Trophoblast cell (in vitro differentiated cells and primary cell): ENCODE data around the gene OR7G1.

Experiments
- DNase-seq, 2 donors: peaks; one replicate each; pipeline ENCODE4 v3.0.0-alpha.2; 2016
- H2AFZ ChIP-seq: 2 replicates; pipeline ENCODE4 v1.6.1; 2013; ENCODE audit warnings: low read length, moderate library complexity, mild to moderate bottlenecking; ENCODE audit not compliant: insufficient read depth, poor library complexity
- H2AK5ac ChIP-seq: 2 replicates; pipeline ENCODE4 v1.6.1; 2013; ENCODE audit warnings: mild to moderate bottlenecking, low read length
- H2BK120ac ChIP-seq: 2 replicates; pipeline ENCODE4 v1.6.1; 2013; ENCODE audit warnings: low read length, mild to moderate bottlenecking, moderate library complexity; ENCODE audit not compliant: insufficient read depth, poor library complexity
- H2BK12ac ChIP-seq: 2 replicates; pipeline ENCODE4 v1.6.1; 2013; ENCODE audit warnings: mild to moderate bottlenecking, low read length, moderate library complexity
- H2BK5ac ChIP-seq: 2 replicates; pipeline ENCODE4 v1.6.1; 2013; ENCODE audit warnings: low read length, low read depth, moderate library complexity, mild to moderate bottlenecking; ENCODE audit not compliant: poor library complexity
- H3K14ac ChIP-seq: 2 replicates; pipeline ENCODE4 v1.6.1; 2013; ENCODE audit warnings: mild to moderate bottlenecking, low read length
- H3K18ac ChIP-seq: 2 replicates; pipeline ENCODE4 v1.6.1; 2013; ENCODE audit warnings: mild to moderate bottlenecking, low read length
- H3K23ac ChIP-seq: 2 replicates; pipeline ENCODE4 v1.6.1; 2013; ENCODE audit warnings: low read length
- H3K27ac ChIP-seq: 2 replicates; pipeline ENCODE4 v1.5.1; 2013; ENCODE audit warnings: low read depth, mild to moderate bottlenecking, inconsistent platforms, low read length, moderate library complexity
- H3K27me3 ChIP-seq: 2 replicates; pipeline ENCODE4 v1.6.1; 2013; ENCODE audit warnings: inconsistent platforms, mild to moderate bottlenecking, low read length, moderate library complexity; ENCODE audit not compliant: insufficient read depth
- H3K36me3 ChIP-seq, 2 experiments: 1 replicate in 1 of 2; 2 replicates in 1 of 2; pipeline ENCODE4 v1.6.1; 2013; ENCODE audit warnings: low read length in 2 of 2, mild to moderate bottlenecking in 2 of 2, moderate library complexity in 1 of 2; ENCODE audit not compliant: insufficient read depth in 2 of 2, control insufficient read depth in 1 of 2
- H3K4ac ChIP-seq: 2 replicates; pipeline ENCODE4 v1.6.1; 2013; ENCODE audit warnings: low read depth, mild to moderate bottlenecking, low read length, moderate library complexity
- H3K4me1 ChIP-seq, 2 experiments: 1 replicate in 1 of 2; 2 replicates in 1 of 2; pipeline ENCODE4 v1.6.1; 2013; ENCODE audit warnings: low read length in 2 of 2, mild to moderate bottlenecking in 2 of 2, moderate library complexity in 1 of 2; ENCODE audit not compliant: insufficient read depth in 2 of 2, control insufficient read depth in 1 of 2
- H3K4me2 ChIP-seq: 2 replicates; pipeline ENCODE4 v1.6.1; 2013; ENCODE audit warnings: inconsistent platforms, mild to moderate bottlenecking, low read length, moderate library complexity
- H3K4me3 ChIP-seq: 2 replicates; pipeline ENCODE4 v1.5.1; 2013; ENCODE audit warnings: mild to moderate bottlenecking, low read depth, low read length, inconsistent platforms
- H3K79me1 ChIP-seq: one replicate; pipeline ENCODE4 v1.6.1; 2013; ENCODE audit warnings: low read length
- H3K79me2 ChIP-seq: 2 replicates; pipeline ENCODE4 v1.6.1; 2013; ENCODE audit warnings: low read length, mild to moderate bottlenecking; ENCODE audit not compliant: control insufficient read depth, insufficient read depth, poor library complexity
- H3K9ac ChIP-seq: 2 replicates; pipeline ENCODE4 v1.6.1; 2013; ENCODE audit warnings: mild to moderate bottlenecking, low read length
- H3K9me3 ChIP-seq: 2 replicates; pipeline ENCODE4 v1.6.1; 2013; ENCODE audit warnings: low read depth, mild to moderate bottlenecking, control low read depth, inconsistent platforms, low read length; ENCODE audit not compliant: insufficient read depth
- H4K12ac ChIP-seq: 2 replicates; pipeline ENCODE4 v1.6.1; 2013; ENCODE audit warnings: low read depth, mild to moderate bottlenecking, low read length, moderate library complexity
- H4K8ac ChIP-seq: 2 replicates; pipeline ENCODE4 v1.6.1; 2013; ENCODE audit warnings: low read depth, mild to moderate bottlenecking, low read length, moderate library complexity
- H4K91ac ChIP-seq: one replicate; pipeline ENCODE4 v1.6.1; 2013; ENCODE audit warnings: low read depth, mild to moderate bottlenecking, low read length, moderate library complexity
- WGBS: extraction: QIAGEN DNeasy Blood & Tissue Kit; methylation state at CpG from one replicate; pipeline ENCODE4 v1.1.7; 2013; ENCODE audit warnings: missing lambda C conversion rate; ENCODE audit not compliant: insufficient read length, insufficient coverage; ENCODE audit errors: extremely low coverage; 5-methylcytosine and 5-hydroxymethylcytosine counted together

The OR7G1 gene

GRCh38 chr19:9128171-9128570 is 12.6 kb upstream of the OR7G1 start:
- no peak overlapping the region for H3K14ac ChIP-seq
- H3K23ac ChIP-seq, result no peak overlapping the region
- no peak overlapping the region for H2BK12ac ChIP-seq
- no peak overlapping the region for H3K4me3 ChIP-seq
- WGBS, result no CpG with 5 or more reads among the region's 3 CpGs
- no peaks in the 10 kb centered on the region for H3K36me3 ChIP-seq
- H4K8ac ChIP-seq, result no peak overlapping the region
- peaks cover 11% of the 10 kb centered on the region for H3K9me3 ChIP-seq
- H2BK5ac ChIP-seq, result no peak overlapping the region
- no peak overlapping the region for H3K27ac ChIP-seq
- H3K4ac ChIP-seq, result no peak overlapping the region
- H3K79me2 ChIP-seq, result no peaks in the 10 kb centered on the region
- no peaks in the 10 kb centered on the region for H3K79me1 ChIP-seq
- no peak overlapping the region for H2AFZ ChIP-seq
- H3K4me2 ChIP-seq, result no peak overlapping the region
- no peak overlapping the region for H4K12ac ChIP-seq
- no peak overlapping the region for H2AK5ac ChIP-seq
- no peak overlapping the region for H4K91ac ChIP-seq
- no peaks in the 10 kb centered on the region for H3K4me1 ChIP-seq
- DNase-seq, result no peak
- H2BK120ac ChIP-seq, result no peak overlapping the region
- no peaks in the 10 kb centered on the region for H3K27me3 ChIP-seq
- H3K18ac ChIP-seq, result no peak overlapping the region
- no peak overlapping the region for H3K9ac ChIP-seq

DNA sequence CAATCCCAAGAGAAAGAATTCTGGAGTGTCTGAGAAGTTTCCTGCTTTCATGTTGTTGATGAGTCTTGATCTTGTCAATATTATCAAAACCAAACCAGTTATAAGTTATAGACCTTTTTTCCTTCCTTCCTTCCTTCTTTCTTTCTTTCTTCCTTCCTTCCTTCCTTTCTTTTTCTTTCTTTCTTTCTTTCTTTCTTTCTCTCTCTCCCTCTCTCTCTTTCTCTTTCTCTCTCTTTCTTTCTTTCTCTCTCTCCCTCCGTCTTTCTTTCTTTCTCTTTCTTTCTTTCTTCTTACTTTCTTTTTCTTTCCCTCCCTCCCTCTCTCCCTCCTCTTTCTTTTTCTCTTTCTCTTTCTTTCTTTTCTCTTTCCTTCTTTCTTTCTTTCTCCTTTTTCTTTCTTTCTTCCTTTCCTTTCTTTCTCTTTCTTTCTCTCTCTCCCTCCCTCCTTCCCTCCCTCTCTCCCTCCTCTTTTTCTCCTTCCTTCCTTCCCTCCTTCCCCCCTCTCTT is 11.4 kb upstream of the OR7G1 start, which contains the start of gene OR7G3:
OR7G3 (minus strand) TSS at position 51 of the 506 bp plus-strand sequence; CDS start at position 51, 0 bp downstream.
- Histone ChIP-seq H3K27me3 (no peaks in the 10 kb centered on the region), H3K36me3 (no peaks in the 10 kb centered on the region), H3K27ac (no peak within 1 kb of the TSS), H3K4me3 (no peak within 1 kb of the TSS), H3K79me2 (no peaks in the 10 kb centered on the region), H4K8ac (no peak within 1 kb of the TSS), H2BK5ac (no peak within 1 kb of the TSS), H4K91ac (no peak within 1 kb of the TSS), H3K18ac (no peak within 1 kb of the TSS), H3K4me1 (no peaks in the 10 kb centered on the region), H3K79me1 (no peaks in the 10 kb centered on the region), H3K4ac (no peak within 1 kb of the TSS), H2AK5ac (no peak within 1 kb of the TSS), H3K14ac (no peak within 1 kb of the TSS), H3K9me3 (peaks cover 11% of the 10 kb centered on the region), H3K23ac (no peak within 1 kb of the TSS), H3K4me2 (no peak within 1 kb of the TSS), H2BK12ac (no peak within 1 kb of the TSS), H4K12ac (no peak within 1 kb of the TSS), H2BK120ac (no peak within 1 kb of the TSS), H3K9ac (no peak within 1 kb of the TSS), H2AFZ (no peak within 1 kb of the TSS)
- WGBS, result no CpG with 5 or more reads among the region's 1 CpG
- no peak for DNase-seq

DNA sequence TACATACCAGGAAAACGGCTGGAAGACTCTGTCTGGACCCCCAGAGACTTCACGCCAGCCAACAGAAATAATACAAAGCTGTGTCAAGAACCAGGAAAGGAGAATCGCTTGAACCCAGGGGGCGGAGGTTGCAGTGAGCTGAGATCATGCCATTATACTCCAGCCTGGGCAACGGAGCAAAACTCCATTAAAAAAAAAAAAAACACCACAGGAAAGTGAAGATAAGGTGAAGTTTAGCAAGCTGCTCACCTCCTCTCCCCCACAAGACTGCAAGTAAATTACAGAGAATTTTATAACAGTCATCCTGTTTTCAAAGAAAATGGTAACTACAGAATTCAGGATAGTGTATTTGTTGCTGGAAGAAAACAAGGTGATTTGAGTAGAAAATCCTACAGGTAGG is 984 bp upstream of the OR7G1 start:
- Histone ChIP-seq H3K9ac (no peak overlapping the region), H3K79me2 (no peaks in the 10 kb centered on the region), H3K36me3 (no peaks in the 10 kb centered on the region), H3K79me1 (no peaks in the 10 kb centered on the region), H4K8ac (no peak overlapping the region), H3K18ac (no peak overlapping the region), H3K27me3 (no peaks in the 10 kb centered on the region), H2BK12ac (no peak overlapping the region), H4K12ac (no peak overlapping the region), H3K14ac (no peak overlapping the region), H3K9me3 (peaks cover 14% of the 10 kb centered on the region), H2AK5ac (no peak overlapping the region), H3K4me1 (no peaks in the 10 kb centered on the region), H3K4ac (no peak overlapping the region), H2BK120ac (no peak overlapping the region), H2BK5ac (no peak overlapping the region), H3K4me3 (no peak overlapping the region), H2AFZ (no peak overlapping the region), H3K27ac (no peak overlapping the region), H3K4me2 (no peak overlapping the region), H3K23ac (no peak overlapping the region), H4K91ac (no peak overlapping the region)
- DNase-seq, result no peak
- WGBS, result no CpG with 5 or more reads among the region's 5 CpGs

DNA sequence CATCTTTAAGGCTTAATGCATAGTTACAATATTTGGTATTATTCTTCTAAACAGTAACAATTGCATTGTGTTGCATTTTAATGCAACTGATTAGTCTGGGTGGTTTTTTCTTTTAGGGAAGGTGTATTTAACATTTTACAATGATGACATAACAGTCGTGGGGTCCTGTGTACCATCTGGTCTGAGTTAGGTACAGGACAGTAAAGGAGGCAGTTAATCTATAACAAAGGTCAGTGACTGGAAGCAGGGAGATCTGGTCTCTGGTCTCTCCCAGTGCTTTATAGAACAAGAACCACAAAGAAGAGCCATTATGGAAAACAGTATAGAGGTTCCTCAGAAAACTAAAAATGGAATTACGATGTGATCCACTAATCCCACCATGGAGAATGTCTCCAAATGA is 5.6 kb downstream of the OR7G1 start:
- Histone ChIP-seq H2BK5ac (no peak overlapping the region), H3K18ac (no peak overlapping the region), H3K36me3 (no peaks in the 10 kb centered on the region), H3K4me2 (no peak overlapping the region), H2BK12ac (no peak overlapping the region), H3K4me1 (no peaks in the 10 kb centered on the region), H3K9ac (no peak overlapping the region), H3K79me2 (no peaks in the 10 kb centered on the region), H2AK5ac (no peak overlapping the region), H3K14ac (no peak overlapping the region), H4K8ac (no peak overlapping the region), H3K4ac (no peak overlapping the region), H3K4me3 (no peak overlapping the region), H3K27me3 (no peaks in the 10 kb centered on the region), H2AFZ (no peak overlapping the region), H3K27ac (no peak overlapping the region), H3K23ac (no peak overlapping the region), H3K9me3 (peaks cover 11% of the 10 kb centered on the region), H4K12ac (no peak overlapping the region), H2BK120ac (no peak overlapping the region), H4K91ac (no peak overlapping the region), H3K79me1 (no peaks in the 10 kb centered on the region)
- WGBS, result no CpG with 5 or more reads among the region's 2 CpGs
- no peak for DNase-seq
